ENCODE measurements around the gene PPP2R1A. TPM values are rescaled to one million over a fixed set of nuclear protein-coding genes. Genes with fewer than 3 reads are reported as not detected.
"Not testable (repeated sequence)": the region's sequence is repeated elsewhere in the genome, so short reads cannot be mapped to it uniquely, and the experiment has no call there.

The PPP2R1A gene
- total RNA-seq, 2 experiments from 2014 or later: 168 to 207 TPM

- Mint-ChIP-seq H3K4me3 (no peak overlapping the region), H3K4me1 (peaks cover 11% of the 10 kb centered on the region), H3K27me3 (no peaks in the 10 kb centered on the region), H3K36me3 (peaks cover 44% of the 10 kb centered on the region), H3K9me3 (ENCODE audit: low read depth) (peaks cover 4% of the 10 kb centered on the region), H3K27ac (no peak overlapping the region)
- CTCF ChIA-PET: interaction anchor here (0.6 kb wide), 1 partner anchor 903 kb away, joined by 3 read pairs; no protein-coding TSS in a partner anchor
- ATAC-seq (no peak), DNase-seq (no peak)
These were observed 41.5 kb downstream of the PPP2R1A start for GRCh38 chr19:52231154-52231910.

GRCh38 chr19:52234406-52234805 lies 44.6 kb downstream of the PPP2R1A start:
- Mint-ChIP-seq H3K27me3 (no peaks in the 10 kb centered on the region), H3K36me3 (peaks cover 19% of the 10 kb centered on the region), H3K4me3 (no peak overlapping the region), H3K27ac (no peak overlapping the region), H3K4me1 (no peaks in the 10 kb centered on the region), H3K9me3 (ENCODE audit: low read depth) (peaks cover 4% of the 10 kb centered on the region)
- DNase-seq (no peak), ATAC-seq (no peak)
- CTCF ChIA-PET: no interaction called here

- CTCF ChIA-PET: interaction anchor here (0.6 to 2.5 kb wide), 12 partner anchors 8 to 816 kb away, joined by 3 to 28 read pairs (median 3); partner anchors contain the start of genes PPP2R1A and ZNF616
- no peak for ATAC-seq
These were observed 47.3 kb downstream of the PPP2R1A start for GRCh38 chr19:52237197-52237596.

GRCh38 chr19:52237771-52238400 lies 48.0 kb downstream of the PPP2R1A start:
- H3K27me3 Mint-ChIP-seq: no peaks in the 10 kb centered on the region
- peak; percentile 57 for ATAC-seq
- H3K27ac Mint-ChIP-seq: no peak overlapping the region
- DNase-seq: peak; percentile 70
- no peak overlapping the region for H3K4me3 Mint-ChIP-seq
- H3K36me3 Mint-ChIP-seq: peaks cover 2% of the 10 kb centered on the region
- CTCF ChIA-PET: interaction anchor here (0.6 to 2.5 kb wide), 11 partner anchors 9 to 816 kb away, joined by 3 to 28 read pairs (median 3); partner anchors contain the start of genes PPP2R1A and ZNF616
- H3K9me3 Mint-ChIP-seq (ENCODE audit: low read depth): no peaks in the 10 kb centered on the region
- no peaks in the 10 kb centered on the region for H3K4me1 Mint-ChIP-seq

More at GRCh38 chr19:52237197-52237596, 47.3 kb downstream of the PPP2R1A start:
- DNase-seq: no peak
- Mint-ChIP-seq H3K4me1 (no peaks in the 10 kb centered on the region), H3K4me3 (no peak overlapping the region), H3K27me3 (no peaks in the 10 kb centered on the region), H3K36me3 (peaks cover 2% of the 10 kb centered on the region), H3K27ac (no peak overlapping the region), H3K9me3 (ENCODE audit: low read depth) (no peaks in the 10 kb centered on the region)

- no peak overlapping the region for H3K27ac Mint-ChIP-seq
- H3K4me3 Mint-ChIP-seq: no peak overlapping the region
- ATAC-seq (no peak), DNase-seq (no peak)
- CTCF ChIA-PET: no interaction called here
- H3K4me1 Mint-ChIP-seq: no peaks in the 10 kb centered on the region
- peaks cover 5% of the 10 kb centered on the region for H3K9me3 Mint-ChIP-seq (ENCODE audit: low read depth)
- no peaks in the 10 kb centered on the region for H3K27me3 Mint-ChIP-seq
- H3K36me3 Mint-ChIP-seq: no peaks in the 10 kb centered on the region
These were observed 54.2 kb downstream of the PPP2R1A start for GRCh38 chr19:52244021-52244420.

GRCh38 chr19:52248241-52248640 lies 58.4 kb downstream of the PPP2R1A start:
- Mint-ChIP-seq H3K27me3 (no peaks in the 10 kb centered on the region), H3K27ac (no peak overlapping the region), H3K4me1 (no peaks in the 10 kb centered on the region), H3K36me3 (no peaks in the 10 kb centered on the region), H3K4me3 (no peak overlapping the region), H3K9me3 (ENCODE audit: low read depth) (peaks cover 10% of the 10 kb centered on the region)
- CTCF ChIA-PET: interaction anchor here (0.8 to 1.1 kb wide), 2 partner anchors 107 to 112 kb away, joined by 3 read pairs; no protein-coding TSS in a partner anchor
- ATAC-seq (peak; percentile 47), DNase-seq (peak; percentile 59)

- no peaks in the 10 kb centered on the region for H3K27me3 Mint-ChIP-seq
- DNase-seq (no peak), ATAC-seq (no peak)
- peaks cover 3% of the 10 kb centered on the region for H3K9me3 Mint-ChIP-seq (ENCODE audit: low read depth)
- H3K36me3 Mint-ChIP-seq: peaks cover 1% of the 10 kb centered on the region
- no peak overlapping the region for H3K4me3 Mint-ChIP-seq
- H3K27ac Mint-ChIP-seq: no peak overlapping the region
- CTCF ChIA-PET: no interaction called here
- H3K4me1 Mint-ChIP-seq: no peaks in the 10 kb centered on the region
These were observed 68.6 kb downstream of the PPP2R1A start for GRCh38 chr19:52258426-52258825.

- CTCF ChIA-PET: interaction anchor here (0.5 kb wide), 1 partner anchor 228 kb away, joined by 3 read pairs; no protein-coding TSS in a partner anchor
- H3K27me3 Mint-ChIP-seq; ATAC-seq; H3K27ac Mint-ChIP-seq; DNase-seq; H3K4me1 Mint-ChIP-seq; H3K36me3 Mint-ChIP-seq; H3K9me3 Mint-ChIP-seq (ENCODE audit: low read depth); H3K4me3 Mint-ChIP-seq: not testable (repeated sequence)
These were observed 75.7 kb downstream of the PPP2R1A start for GRCh38 chr19:52265556-52265955.

- DNase-seq: peak; percentile 98
- CTCF ChIA-PET: no interaction called here
- Mint-ChIP-seq H3K9me3 (ENCODE audit: low read depth) (peaks cover 28% of the 10 kb centered on the region), H3K27ac (peak within 1 kb of the TSS; percentile 96), H3K36me3 (peaks cover 41% of the 10 kb centered on the region), H3K4me3 (peak within 1 kb of the TSS; percentile 100), H3K4me1 (peaks cover 25% of the 10 kb centered on the region), H3K27me3 (no peaks in the 10 kb centered on the region)
- peak; percentile 98 for ATAC-seq
These were observed 79.7 kb downstream of the PPP2R1A start, which contains the start of gene ZNF766 for GRCh38 chr19:52269338-52270261. Gene ZNF766, plus strand, starts transcription at chr19:52269587. Its CDS starts 27 bp downstream, at chr19:52269614.

- Mint-ChIP-seq H3K9me3 (ENCODE audit: low read depth) (peaks cover 29% of the 10 kb centered on the region), H3K27ac (peak overlapping the region; percentile 96), H3K4me1 (peaks cover 25% of the 10 kb centered on the region), H3K4me3 (peak overlapping the region; percentile 100), H3K27me3 (no peaks in the 10 kb centered on the region), H3K36me3 (peaks cover 48% of the 10 kb centered on the region)
- DNase-seq: peak; percentile 41
- CTCF ChIA-PET: no interaction called here
- peak; percentile 6 for ATAC-seq
These were observed 80.5 kb downstream of the PPP2R1A start for GRCh38 chr19:52270266-52270885.

GRCh38 chr19:52273301-52273700 lies 83.4 kb downstream of the PPP2R1A start:
- CTCF ChIA-PET: no interaction called here
- H3K4me3 Mint-ChIP-seq: no peak overlapping the region
- no peaks in the 10 kb centered on the region for H3K27me3 Mint-ChIP-seq
- H3K4me1 Mint-ChIP-seq: peaks cover 25% of the 10 kb centered on the region
- DNase-seq (no peak), ATAC-seq (no peak)
- H3K9me3 Mint-ChIP-seq (ENCODE audit: low read depth): peaks cover 36% of the 10 kb centered on the region
- H3K36me3 Mint-ChIP-seq: peaks cover 75% of the 10 kb centered on the region
- H3K27ac Mint-ChIP-seq: no peak overlapping the region

- Mint-ChIP-seq H3K36me3 (peaks cover 84% of the 10 kb centered on the region), H3K9me3 (ENCODE audit: low read depth) (peaks cover 42% of the 10 kb centered on the region), H3K4me1 (peaks cover 28% of the 10 kb centered on the region), H3K27me3 (no peaks in the 10 kb centered on the region), H3K4me3 (no peak overlapping the region), H3K27ac (no peak overlapping the region)
- no peak for ATAC-seq
- DNase-seq: no peak
- CTCF ChIA-PET: interaction anchor here (1.0 to 1.4 kb wide), 2 partner anchors 24 to 135 kb away, joined by 3 read pairs; partner anchors contain the start of gene ZNF616
These were observed 84.3 kb downstream of the PPP2R1A start for GRCh38 chr19:52274191-52274590.
